Suprapubic skin (tissue), 3 donors: ENCODE data around the gene KCNT2.

Experiments used
- EP300 ChIP-seq: sonication (generic); formaldehyde crosslinking; IDR thresholded peaks from one replicate; pipeline ENCODE4 v1.6.1; 2017; ENCODE audit warnings: antibody characterized with exemption
- POLR2A ChIP-seq, 2 donors: fragments of 450-650 bp; IDR thresholded peaks; one replicate each; pipeline ENCODE4 v1.6.1; 2017; ENCODE audit warnings: antibody characterized with exemption in 2 of 2, mild to moderate bottlenecking in 2 of 2, moderate library complexity in 2 of 2
- TF ChIP-seq, protein P1 (sequence below), 2 donors: fragments of 200-600 bp in 1 of 2; fragments of 450-650 bp in 1 of 2; sonication (generic) in 1 of 2; IDR thresholded peaks; one replicate each; pipeline ENCODE4 v1.5.1; 2016 to 2019; ENCODE audit warnings: antibody characterized with exemption in 2 of 2, mild to moderate bottlenecking in 1 of 2, moderate library complexity in 1 of 2

DNA sequence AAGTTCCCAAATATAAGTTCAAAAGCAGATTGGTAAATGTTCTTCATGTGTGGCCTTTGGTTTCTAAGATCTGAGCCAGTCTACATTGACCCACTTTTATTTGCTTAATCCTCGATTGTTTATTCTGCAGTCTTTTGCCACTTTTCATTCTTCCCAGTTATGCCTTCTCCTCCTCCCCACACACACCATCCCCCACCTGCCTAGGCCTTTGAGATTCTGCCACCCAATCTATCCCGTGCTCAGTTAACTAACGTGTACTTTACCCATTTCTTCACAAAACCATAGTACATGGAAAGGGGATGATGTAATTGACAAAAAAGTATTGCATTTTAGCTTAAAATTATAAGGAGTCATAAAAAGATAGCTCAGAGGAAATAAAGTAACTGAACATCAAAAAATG is 47.3 kb upstream of the KCNT2 start:
- TF ChIP-seq POLR2A (IDR thresholded peaks at IDR 0.05) (no peak), EP300 (no peak)
- TF ChIP-seq, protein P1, sequence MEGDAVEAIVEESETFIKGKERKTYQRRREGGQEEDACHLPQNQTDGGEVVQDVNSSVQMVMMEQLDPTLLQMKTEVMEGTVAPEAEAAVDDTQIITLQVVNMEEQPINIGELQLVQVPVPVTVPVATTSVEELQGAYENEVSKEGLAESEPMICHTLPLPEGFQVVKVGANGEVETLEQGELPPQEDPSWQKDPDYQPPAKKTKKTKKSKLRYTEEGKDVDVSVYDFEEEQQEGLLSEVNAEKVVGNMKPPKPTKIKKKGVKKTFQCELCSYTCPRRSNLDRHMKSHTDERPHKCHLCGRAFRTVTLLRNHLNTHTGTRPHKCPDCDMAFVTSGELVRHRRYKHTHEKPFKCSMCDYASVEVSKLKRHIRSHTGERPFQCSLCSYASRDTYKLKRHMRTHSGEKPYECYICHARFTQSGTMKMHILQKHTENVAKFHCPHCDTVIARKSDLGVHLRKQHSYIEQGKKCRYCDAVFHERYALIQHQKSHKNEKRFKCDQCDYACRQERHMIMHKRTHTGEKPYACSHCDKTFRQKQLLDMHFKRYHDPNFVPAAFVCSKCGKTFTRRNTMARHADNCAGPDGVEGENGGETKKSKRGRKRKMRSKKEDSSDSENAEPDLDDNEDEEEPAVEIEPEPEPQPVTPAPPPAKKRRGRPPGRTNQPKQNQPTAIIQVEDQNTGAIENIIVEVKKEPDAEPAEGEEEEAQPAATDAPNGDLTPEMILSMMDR (IDR thresholded peaks at IDR 0.05) = no peak
